ENCODE measurements around the gene HS6ST1.

Gene HS6ST1

GRCh38 chr2:128348701-128349100, 30.0 kb upstream of the HS6ST1 start:
- DNase-seq (ENCODE audit: low spot score): peak; percentile 8

- peak; percentile 95 for DNase-seq (ENCODE audit: low spot score)
These were observed 29.3 kb upstream of the HS6ST1 start for GRCh38 chr2:128347701-128348539.

DNA sequence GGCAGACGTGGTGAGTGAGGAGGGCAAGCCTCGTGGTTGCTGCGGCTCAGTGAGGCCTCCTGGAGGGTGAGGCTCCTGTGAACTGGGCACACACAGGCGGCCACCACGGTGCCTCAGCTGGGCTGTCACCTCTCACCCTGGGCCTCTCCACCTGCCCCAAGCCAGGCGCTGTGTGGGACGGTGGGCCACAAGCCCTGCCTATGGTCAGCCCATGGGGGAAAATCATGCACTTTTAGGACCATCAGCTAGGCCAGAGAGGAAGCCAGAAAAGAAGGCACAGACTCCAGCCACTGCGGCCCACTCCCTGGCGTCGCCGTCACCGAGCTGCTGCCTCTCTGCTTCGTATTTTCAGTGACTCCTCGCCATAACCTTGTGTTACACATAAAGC, 28.5 kb upstream of the HS6ST1 start:
- peak; percentile 1 for DNase-seq (ENCODE audit: low spot score)

- no peak for DNase-seq (ENCODE audit: low spot score)
These were observed 27.9 kb upstream of the HS6ST1 start for GRCh38 chr2:128346291-128347170.

- peak; percentile 2 for DNase-seq (ENCODE audit: low spot score)
These were observed 26.9 kb upstream of the HS6ST1 start for GRCh38 chr2:128345436-128346165.

- no peak for DNase-seq (ENCODE audit: low spot score)
These were observed 25.4 kb upstream of the HS6ST1 start for GRCh38 chr2:128344101-128344500.

- no peak for DNase-seq (ENCODE audit: low spot score)
These were observed 24.8 kb upstream of the HS6ST1 start for GRCh38 chr2:128343459-128343858.

DNA sequence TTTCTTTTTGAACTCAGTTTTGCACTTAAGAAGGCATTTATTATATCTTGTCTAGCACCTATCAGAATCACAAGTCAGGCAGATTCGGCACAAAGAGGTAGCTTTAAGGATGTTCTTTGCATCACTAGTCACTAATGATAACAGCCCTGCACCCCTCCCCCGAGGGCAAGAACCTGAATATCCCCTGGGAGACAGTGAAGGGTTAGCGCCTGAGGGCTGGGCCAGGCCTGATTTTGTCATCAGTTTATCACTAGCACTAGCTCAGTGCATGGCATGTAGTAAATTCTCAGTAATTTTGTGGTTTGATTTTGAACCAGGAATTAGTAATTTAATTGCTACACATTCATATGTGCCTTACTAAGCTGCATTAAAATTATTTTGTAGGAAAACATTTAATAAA, 23.9 kb upstream of the HS6ST1 start:
- DNase-seq (ENCODE audit: low spot score): peak; percentile 14

DNA sequence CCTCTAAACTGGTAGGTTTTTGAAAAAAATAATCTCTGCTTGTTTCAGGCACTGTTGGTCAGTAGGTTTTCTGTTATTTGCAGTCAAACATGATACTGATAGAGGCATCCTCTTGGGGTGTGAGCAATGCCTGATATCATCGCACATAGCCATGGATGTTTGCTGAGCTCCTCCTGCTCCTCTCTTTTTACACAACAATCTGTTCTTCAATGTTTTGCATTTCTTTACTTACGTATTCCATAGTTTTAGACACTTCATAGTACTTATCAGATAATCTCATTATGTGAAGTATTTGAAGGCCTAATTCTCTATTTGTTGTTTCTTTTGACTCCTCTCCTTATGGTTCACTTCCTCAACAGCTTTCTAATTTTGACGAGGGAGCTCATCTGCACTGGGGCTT, 23.0 kb upstream of the HS6ST1 start:
- no peak for DNase-seq (ENCODE audit: low spot score)

DNA sequence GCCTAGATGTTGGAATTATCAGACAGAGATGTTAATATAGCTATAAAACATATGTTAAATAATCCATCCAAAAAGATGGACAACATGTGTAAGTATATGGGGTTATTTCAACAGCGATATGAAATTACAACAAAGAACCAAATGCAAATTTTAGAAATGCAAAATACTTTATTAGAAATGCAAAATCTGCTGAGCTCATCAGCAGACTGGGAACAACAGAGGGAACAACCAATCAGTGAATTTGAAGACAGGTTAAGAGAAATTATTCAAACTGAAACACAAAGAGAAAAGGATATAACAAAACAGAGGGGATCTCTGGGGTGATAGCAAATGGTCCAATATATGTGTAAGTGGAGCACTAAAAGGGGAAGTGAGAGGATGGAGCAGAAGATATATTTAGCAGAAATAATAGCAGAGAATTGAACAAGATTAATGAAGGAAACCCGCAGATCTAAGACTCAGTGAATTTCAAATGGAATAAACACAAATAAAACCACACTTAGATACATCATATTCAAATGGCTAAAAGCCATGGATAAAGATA, 13.5 kb upstream of the HS6ST1 start:
- no peak for DNase-seq (ENCODE audit: low spot score)

DNA sequence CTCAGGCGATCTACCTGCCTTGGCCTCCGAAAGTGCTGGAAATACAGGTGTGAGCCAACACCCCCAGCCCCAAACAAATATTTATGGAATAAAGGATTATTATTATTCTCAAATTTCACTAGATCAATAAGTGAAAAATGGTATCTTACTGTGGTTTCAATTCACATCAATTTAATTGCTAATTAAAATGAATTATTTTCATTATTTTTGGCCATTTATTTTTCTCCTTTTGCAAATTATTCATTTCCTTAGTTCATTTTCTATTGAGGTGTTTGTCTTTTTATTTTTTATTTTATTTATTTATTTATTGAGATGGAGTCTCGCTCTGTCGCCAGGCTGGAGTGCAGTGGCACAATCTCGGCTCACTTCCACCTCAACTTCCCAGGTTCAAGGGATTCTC, 11.9 kb upstream of the HS6ST1 start:
- DNase-seq (ENCODE audit: low spot score): no peak

DNA sequence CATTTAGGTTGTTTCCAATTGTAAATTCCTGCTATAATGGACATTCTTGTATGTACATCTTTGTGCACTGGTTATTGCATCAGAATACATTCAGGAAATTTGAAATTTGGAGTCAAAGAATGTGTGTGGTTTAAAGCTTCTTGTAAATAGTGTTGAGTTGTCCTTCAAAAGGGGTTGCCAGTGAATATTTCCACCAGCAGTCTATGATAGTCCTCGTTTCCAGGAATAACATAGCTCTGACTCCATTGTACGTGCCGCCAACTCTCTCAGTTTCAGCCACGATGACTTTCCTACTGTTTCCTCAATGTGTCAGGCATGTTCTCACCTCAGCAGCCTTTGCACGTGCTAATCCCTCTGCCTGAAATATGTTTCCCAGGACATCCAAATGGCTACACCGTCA, 10.9 kb upstream of the HS6ST1 start:
- peak; percentile 36 for DNase-seq (ENCODE audit: low spot score)

DNA sequence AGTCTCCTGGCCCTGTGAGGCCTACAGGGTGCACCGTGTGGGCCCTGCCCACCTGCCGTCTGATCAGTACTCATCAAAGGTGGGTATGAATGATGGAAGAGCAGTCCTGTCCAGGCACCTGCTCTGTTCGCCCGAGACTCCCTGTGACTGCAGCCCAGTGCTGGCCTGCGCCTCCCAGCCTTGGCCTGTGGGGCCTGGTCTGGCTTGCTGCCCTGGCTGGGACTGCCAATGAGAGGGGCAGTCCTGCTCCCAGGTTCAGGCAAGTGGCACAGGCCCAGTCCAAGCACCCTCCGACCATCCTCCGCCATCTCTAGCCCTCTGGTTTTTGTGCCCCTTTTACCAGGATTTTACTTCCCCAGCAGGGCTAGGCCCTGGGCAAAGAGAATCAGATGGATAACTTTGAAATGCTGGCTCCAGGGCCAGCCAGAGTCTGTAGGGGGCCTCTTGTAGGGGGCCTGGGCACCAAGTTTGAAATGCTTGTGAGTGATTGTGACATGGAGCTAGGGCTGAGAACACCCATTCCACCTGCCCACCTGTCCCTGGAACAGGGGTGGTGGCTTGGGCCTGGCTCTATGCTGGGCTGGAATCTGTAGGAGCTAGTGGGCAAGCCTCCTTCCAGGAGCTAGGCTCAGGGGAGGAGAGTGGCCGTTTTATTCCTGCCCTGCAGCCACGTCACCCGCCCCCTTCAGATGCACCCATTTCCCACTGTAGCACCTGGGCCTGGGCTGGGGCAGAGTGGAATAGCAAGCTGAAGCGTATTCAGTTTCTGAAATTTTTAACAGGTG, 8.7 kb upstream of the HS6ST1 start:
- peak; percentile 6 for DNase-seq (ENCODE audit: low spot score)

DNA sequence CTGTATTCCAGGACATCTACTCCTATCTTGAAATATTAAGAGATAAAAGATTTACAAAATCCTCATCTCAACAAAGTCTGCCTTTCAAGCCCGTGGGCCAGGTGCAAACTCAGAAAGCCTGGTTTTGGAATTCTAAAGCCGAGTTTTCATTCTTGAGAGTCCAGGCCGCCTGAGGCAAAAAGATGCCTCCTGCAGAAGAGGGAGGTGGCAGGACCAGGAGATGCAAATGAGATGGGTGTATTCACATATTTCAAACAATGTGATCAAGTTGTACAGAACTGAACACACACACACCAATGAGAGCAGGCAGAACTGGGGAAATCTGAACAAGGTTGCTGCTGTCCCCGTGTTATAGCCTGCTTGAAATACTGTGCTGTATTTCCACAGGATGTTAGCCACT, 7.7 kb upstream of the HS6ST1 start:
- DNase-seq (ENCODE audit: low spot score): no peak

GRCh38 chr2:128325611-128326181, 7.0 kb upstream of the HS6ST1 start:
- DNase-seq (ENCODE audit: low spot score): peak; percentile 20

GRCh38 chr2:128324897-128325410, 6.3 kb upstream of the HS6ST1 start:
- no peak for DNase-seq (ENCODE audit: low spot score)

DNA sequence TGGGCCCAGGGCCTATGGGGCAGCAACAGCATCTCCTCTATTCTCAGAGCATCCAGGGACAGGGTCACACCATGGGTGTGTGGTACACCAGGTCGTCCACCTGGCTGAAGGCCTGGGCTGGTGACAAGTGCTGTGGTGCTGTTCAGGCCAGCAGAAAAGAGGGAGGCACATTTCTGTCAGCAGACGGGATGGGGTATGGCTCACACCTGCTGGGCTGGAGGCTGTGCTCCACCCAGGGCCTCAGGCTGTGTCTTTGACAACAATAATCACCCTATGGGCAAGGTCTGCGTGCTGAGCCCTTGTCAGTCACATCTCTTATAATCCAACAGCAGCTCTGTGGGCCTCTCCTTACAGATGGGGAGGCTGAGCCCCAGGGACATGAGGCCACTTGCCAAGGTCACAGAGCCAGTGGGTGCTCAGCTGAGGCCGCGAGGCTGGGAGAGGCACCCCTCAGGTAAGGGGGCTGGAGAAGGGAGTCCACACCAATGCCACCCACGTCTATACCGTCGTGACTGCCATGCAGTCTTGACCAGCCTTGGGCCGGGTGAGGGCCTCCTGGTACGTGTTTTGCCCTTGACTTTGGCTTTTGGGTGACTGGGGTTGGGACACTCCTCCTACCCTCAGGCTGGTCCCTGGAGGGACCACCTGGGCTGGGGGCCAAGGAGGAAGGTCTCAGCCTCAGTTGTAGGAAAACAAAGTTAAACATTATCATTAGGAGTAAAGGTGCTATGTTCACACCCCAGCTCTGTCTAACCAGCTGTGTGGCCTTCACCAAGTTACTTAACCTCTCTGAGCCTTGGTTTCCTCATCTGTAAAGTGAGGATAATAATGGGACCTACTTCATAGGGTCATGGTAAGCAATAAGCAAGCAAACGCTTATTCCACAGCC, 5.6 kb upstream of the HS6ST1 start:
- DNase-seq (ENCODE audit: low spot score): no peak

GRCh38 chr2:128323555-128323931, 4.9 kb upstream of the HS6ST1 start:
- peak; percentile 3 for DNase-seq (ENCODE audit: low spot score)

- DNase-seq (ENCODE audit: low spot score): peak; percentile 10
These were observed 4.3 kb upstream of the HS6ST1 start for GRCh38 chr2:128322715-128323554.

Data from AG20443 (cell line).